Purkinje cell (primary cell): ENCODE measurements around the gene LACC1. TPM values are rescaled to one million over a fixed set of nuclear protein-coding genes. Genes with fewer than 3 reads are reported as not detected.

Experiments used
- polyA plus RNA-seq: library from polyadenylated mRNA; unstranded; fragments of >200 nt; fragmentation: Nextera tagmentation; gene quantifications from 2 replicates; pipeline ENCODE4 v1.2.1, GENCODE V29; 2014

Gene LACC1
- polyA plus RNA-seq: 1.1 and 4.7 TPM in 2 replicates

DNA sequence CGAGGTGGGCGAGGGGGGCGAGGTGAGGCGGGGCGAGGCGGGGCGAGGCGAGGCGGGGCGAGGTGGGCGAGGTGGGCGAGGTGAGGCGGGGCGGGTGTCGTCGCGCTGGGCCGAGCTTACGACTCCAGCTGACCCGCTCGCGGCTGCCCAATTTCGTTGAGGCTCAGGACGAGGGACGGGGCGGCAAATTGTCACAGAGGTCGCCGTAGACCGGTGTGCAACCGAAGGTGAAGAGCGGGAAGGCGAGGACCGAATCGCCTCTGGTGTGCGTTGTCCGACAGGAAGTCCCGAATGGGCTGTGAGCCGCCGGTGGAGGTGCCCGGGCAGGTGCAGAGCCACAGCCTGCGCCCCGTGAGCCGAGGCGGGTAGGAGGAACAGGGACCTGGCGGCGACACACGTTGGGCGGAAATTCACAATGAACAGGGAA is at the start of gene LACC1:
Gene LACC1, plus strand, starts transcription at position 150 of the 427 bp plus-strand sequence. CDS start 1,082 bp downstream, outside the sequence.

DNA sequence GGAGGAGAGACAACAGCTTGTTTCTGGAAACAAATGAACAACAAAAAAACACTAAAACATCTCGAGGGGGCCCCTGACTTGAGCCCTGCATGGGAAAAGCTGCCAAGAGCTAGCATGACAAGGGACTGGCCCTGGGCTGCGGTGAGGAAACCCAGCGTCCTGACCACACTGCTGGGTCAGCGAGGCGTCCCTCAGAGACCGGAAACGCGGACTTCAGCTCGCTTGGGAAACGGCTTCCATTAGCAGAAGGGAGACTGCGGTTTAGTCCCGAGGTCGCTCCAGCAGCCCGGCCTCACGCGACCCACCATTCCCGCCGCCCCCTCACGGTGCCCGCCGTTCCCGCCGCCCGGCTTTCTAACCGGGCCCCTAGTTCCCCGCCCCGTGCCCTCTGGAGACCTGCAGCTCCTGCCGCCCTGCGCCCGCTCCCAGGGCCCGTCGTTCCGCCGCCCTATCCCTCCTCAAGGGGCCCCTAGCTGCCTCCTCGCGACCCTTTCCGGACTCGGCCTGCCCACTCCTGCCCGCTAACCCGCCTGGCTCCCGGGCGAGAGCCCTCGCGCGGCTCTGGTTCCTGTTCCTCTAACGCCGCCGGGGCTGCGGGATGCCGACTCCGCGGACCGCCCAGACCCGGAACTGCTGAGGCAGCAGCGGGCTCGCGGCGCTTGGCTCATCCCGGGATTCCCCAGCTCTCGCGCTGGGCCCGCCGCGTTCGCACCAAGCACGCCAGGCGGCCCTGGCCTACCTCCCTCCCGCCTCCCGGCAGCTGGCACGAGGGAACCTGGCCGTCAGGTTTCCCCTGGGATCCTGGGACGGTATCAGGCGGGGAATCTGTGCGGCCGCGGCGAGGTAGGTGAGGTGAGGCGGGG is 581 bp upstream of the LACC1 start, which contains the start of gene CCDC122:
Gene CCDC122, minus strand, starts transcription at position 849 of the 863 bp plus-strand sequence. CDS start 10,364 bp downstream, outside the sequence.

Other genes with a start within 250 kb of the LACC1 start
- 33.5 and 60.4 TPM in 2 replicates for gene ENOX1, start 92.9 kb upstream of the LACC1 start, polyA plus RNA-seq
- gene CCDC122, start 164 bp upstream of the LACC1 start, polyA plus RNA-seq: 0.79 and 1.9 TPM in 2 replicates